Choroid plexus epithelial cell (primary cell): Measurements from ENCODE around the gene FCF1.

Experiments
- DNase-seq: peaks from one replicate; pipeline ENCODE4 v3.0.0-alpha.2; 2010; ENCODE audit warnings: low read depth
- H3K4me3 ChIP-seq: 2 replicates; pipeline ENCODE4 v1.5.1; 2011; ENCODE audit warnings: low read depth, mild to moderate bottlenecking, control low read depth, low read length, moderate library complexity
- CTCF ChIP-seq: conservative IDR thresholded peaks from 2 replicates; pipeline ENCODE4 v1.5.1; 2011; ENCODE audit warnings: low read depth, mild to moderate bottlenecking, control low read depth, inconsistent platforms, low read length, moderate library complexity

FCF1 gene

GRCh38 chr14:74786796-74787315, 73.9 kb downstream of the FCF1 start:
- TF ChIP-seq CTCF = no peak
- no peak for DNase-seq
- H3K4me3 ChIP-seq = no peak overlapping the region
